HG02852 (cell line): ENCODE data around the gene SLC39A7.

Experiments used
- ATAC-seq: cut with Tn5 transposase; IDR thresholded peaks from one replicate; pipeline ENCODE4 v1.9.1; 2021; ENCODE audit warnings: mild to moderate bottlenecking, moderate library complexity; ENCODE audit not compliant: unreplicated experiment

Gene SLC39A7

GRCh38 chr6:33189164-33189563, 11.5 kb upstream of the SLC39A7 start:
- no peak for ATAC-seq

- no peak for ATAC-seq
These were observed 10.8 kb upstream of the SLC39A7 start for GRCh38 chr6:33189625-33190448.

DNA sequence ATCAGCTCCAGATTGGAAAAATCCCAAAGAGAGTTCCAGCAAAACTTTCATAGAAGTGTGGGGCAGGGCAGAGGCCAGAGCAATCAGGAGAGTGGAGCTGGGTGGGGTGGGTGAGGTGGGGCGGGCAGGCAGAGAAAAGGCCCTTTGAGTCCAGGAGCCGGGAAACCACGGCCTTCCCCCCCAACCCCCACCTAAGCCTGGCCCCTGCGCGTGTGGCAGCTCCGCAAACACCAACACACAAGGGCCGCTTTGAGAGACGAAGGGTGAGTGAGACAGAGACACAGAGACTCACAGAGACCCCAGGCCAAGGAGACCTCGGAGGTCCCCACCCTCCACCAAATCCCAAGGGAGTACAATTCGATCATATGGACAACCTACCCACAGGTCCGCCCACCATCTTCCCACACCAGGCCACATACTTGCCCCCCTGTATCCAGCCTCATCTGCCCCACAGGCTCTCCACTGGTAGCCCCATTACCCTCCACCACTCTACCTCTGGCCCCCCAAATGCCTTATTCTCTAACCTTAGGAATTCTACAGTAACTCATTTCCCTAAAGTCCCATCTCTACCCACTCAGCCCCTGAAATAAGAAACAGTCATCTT, 10.1 kb upstream of the SLC39A7 start:
- ATAC-seq = no peak

DNA sequence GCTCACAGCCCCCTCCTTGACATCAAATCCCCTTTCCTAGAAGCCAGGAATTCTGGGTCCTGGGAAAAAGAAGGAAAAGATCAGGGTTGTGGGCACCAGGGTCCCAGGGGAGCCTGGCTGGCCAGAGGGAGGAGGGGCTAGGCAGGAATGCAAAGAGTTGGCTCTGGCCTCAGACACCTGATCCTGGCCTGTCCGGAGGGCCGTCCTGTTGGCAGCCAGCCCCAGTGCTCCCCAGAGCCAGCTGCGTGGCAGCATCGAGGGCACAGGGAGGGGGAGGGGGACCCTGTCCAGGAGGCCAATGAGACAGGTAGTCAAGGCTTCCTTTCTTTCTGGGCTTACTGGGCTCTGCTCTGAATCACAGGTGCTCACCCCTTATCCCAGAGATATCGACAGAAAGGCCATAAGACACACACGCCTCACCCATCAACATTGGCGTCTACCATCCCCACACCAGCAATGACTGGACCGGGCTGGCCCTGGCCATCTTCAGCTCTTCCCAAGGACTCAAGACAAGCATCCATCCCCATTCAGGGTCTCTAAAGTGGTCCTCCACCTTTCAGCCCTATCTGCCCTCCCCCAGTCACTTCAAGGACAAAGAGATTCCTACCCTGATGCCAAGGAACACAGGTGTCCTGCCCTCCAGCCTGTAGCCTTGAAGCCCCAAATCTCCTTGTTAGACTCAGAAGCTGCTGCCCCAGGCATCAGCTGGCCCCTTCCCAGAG, 9.1 kb upstream of the SLC39A7 start:
- ATAC-seq = no peak

DNA sequence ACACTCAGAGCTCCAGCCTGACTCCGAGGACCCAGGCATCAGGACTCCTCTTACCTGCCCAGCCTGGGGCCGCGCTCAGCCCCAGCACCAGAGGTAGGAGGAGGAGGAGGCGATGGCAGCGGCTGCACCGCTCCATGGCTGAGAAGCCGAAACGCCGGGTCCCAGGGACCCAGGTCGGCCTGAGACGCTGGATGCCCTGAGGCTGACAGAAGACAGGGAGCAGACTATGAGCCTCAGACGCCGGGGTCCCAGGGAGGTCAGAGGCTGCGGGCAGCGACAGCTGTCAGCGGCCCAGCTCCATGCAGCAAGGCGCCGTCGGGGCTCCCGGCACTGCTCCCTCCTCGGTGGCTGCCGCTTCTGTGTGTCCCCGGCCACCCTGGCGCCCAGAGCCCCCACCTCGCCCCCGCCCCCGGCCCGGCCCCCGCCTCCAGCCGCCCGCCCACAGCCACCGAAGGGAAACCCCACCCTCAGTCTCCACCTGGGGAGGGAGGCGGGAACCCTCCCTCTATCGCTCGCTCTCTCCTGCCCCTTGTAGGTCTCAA, 8.5 kb upstream of the SLC39A7 start, which contains the start of gene COL11A2:
COL11A2 (minus strand) TSS at position 363 of the 542 bp plus-strand sequence; CDS start at position 136, 227 bp downstream.
- no peak for ATAC-seq

DNA sequence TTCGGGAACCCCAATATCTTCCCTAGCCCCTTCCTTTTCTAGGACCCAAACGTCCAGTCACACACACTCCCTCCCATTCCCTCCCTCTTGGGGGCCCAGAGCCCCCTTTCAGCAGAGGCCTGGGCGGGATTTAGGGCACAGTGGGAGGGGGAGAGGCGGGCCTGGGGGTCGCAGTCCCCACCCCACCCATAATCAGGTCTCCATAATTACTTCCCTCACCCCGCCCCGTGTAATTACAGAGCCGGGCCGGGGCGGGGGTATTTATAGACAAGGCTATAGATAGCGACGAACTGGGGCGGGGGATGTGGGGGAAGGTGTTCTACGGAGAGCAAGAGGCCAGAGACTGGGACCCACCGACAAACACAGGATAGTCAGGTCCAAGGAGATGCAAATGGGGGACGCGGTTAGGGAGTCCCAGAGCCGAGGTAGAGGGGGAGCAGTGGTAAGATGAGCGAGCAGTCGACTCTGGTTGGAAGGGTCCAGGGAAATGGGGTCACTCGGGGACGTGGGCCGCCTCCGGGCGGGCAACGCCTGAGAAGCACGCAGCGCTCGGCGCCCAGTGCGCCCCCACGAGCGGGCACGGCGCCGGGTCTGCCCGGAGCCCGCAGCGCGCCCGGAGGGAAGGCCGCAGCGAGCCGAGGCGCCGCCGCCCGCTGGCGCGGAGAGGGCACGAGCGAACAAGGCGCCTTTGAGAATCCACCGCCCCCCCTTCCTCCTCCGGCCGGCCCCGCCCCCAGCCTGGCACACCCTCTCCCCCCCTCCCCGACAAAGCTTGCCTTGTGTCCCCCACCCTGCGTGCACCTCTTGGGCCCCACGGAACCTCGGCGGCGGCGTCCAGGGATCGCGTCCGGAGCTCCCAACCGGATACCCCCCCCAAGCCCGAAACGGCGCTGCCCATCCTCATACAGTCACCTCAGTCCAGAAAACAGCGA, 7.7 kb upstream of the SLC39A7 start:
- no peak for ATAC-seq

DNA sequence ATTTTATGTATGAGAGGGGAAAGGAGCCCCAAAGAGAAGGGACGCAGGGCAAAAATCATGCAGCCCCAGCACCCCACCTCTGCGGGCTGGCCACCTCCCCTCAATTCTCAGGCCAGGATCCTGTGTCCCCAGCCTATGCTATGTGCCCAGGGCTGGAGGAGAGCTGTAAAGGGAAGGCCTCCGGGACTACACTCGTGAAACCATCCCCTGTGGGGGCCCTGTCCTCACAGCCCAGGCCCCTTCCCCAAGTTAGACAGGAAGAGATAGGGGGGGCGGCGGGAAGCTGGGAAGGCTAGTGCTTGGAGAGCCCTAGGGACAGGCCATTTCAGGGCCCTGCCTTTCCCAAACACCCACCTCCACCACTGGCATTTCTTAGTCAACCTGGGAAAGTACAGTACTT, 7.0 kb upstream of the SLC39A7 start:
- ATAC-seq = no peak

DNA sequence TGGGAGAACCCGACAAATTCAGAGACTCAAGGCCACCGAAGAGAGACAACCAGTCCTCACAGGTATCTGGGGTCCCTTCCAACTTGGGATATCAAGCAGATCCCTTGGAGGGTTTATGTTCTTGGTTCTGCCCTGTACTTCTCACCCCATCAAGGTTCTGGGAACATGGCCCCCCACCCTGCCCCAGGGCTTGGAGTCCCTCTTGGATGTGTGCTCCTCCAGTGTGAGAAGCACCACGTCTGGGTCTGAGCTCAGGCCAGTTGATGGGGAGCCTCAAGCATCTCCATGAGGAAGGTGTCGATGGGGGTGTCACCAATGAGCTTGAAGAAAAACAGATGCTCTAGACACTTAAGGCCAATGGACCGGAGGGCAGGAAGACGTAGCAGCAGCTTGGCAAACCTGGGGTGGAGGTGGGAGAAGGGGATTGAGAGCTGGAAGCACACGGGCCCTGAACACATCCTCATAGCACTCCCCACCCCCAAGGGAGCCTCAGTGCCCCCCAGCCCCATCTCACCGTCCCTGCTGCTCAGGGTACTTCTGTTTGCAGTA, 6.2 kb upstream of the SLC39A7 start:
- no peak for ATAC-seq

DNA sequence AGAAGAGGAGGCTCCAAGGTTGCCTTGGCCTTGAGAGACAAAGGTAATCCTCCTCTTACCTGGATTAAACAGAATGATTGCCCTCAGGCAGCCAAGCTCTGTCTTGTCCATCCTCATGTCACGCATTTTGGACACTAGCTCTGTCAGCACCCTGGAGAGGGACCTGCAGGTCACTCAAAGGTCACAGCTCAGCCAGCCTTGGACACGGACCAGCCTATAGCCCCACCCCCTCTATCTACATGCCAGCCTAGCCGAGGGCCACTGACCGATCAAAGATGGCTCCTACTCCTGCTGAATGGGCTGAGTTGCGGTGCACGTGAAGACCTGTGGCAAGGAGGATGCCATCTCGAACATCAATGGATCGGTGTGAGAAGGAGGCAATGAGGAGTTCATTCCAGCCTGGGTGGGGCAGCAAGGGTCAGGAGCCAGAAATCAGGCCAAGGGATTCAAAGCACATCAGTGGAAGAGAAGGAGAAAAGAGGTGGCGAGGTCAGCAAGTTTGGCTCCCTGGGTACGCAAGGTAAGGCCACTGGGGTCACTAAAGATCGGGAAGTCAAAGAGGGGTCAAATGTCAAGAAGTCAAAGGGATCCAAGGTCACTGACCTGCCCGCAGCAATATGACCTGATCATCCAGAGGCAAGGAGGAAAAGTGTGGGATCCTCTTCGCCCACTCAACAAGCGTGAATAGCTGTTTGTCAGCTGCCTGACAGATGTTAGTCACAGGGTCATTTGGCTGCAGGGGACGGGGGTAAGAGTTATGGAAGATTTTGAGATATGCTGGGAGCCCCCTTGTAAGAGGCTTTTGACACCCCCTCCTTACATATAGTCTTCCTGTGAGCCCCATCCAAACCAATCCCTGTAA, 5.1 kb upstream of the SLC39A7 start:
- ATAC-seq = no peak

GRCh38 chr6:33197431-33198048, 3.1 kb upstream of the SLC39A7 start:
- no peak for ATAC-seq

DNA sequence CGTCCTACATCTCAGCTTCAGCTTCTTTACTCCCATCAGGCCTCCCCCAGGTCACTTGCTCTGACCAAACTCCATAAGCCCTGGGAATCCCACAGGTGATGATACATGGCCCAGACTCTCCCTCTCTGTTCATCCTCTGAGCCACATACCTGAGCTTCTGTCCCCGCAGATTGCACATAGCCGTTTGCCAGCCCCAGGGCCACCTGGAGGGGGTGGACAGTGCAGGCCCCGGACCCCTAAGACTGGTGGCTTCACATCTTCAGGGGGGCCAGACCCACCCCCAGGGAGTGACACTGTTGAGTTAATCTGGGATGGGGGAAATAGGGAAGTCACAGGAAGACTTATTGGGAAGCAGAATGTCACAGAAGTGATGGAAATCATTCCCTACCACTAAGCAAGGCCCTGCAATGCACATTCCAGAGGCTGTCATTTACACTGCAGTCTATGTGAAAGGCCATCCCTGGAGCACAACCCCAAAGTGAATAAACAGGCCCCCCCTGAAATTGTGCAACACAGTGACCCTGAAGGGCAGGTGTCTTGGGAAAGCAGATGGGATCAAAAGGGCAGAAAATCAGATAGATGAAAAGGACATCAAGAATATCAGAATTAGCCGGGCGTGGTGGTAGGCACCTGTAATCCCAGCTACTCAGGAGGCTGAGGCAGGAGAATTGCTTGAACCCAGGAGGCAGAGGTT, 2.4 kb upstream of the SLC39A7 start:
- no peak for ATAC-seq

DNA sequence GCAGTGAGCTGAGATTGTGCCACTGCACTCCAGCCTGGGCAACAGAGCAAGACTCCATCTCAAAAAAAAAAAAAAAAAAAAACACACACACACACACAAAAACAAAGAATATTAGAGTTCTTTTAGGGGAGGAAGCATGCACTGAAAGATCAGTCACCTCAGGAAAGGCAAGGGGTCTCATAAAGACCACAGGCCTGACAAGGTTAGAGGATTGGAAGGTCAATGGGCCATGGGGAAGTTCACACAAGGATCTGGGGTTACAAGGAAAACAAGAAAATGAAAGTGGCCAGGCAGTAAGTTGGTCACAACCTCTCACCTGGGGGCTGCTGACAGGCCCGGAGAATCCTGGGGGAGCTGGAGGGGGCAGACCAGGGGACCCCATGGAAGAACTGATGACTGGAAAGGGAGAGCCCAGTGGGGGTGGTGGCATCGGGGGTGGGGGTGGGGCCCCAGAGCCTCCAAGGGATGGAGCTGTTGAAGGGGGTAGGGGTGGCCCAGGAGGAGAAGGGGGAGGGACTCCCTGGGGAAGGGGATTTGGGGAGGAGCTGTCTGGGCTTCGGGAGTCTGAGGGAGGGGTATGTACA, 1.7 kb upstream of the SLC39A7 start:
- no peak for ATAC-seq

GRCh38 chr6:33199687-33200218, 914 bp upstream of the SLC39A7 start:
- ATAC-seq = peak; percentile 13

- no peak for ATAC-seq
These were observed 479 bp downstream of the SLC39A7 start for GRCh38 chr6:33201147-33201545.

DNA sequence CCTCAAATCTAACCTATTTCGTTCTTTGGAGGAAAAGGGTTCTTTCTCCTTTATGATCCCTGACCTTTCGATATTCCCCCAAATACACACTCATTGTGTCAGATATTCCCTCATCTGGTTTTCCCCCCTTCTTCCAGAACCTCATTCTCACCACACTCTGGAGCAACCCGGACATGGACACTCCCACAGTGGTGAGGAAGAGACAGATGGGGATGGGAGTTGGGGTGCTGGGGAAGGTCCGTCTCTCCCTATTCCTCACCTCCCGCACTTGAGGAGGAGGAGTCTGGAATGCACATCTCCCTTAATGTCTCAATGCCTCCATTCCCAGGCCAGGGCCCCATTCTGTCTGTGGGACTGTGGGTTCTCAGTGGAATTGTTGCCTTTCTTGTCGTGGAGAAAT, 1.3 kb downstream of the SLC39A7 start:
- no peak for ATAC-seq

GRCh38 chr6:33202799-33203198, 2.1 kb downstream of the SLC39A7 start:
- ATAC-seq = no peak

DNA sequence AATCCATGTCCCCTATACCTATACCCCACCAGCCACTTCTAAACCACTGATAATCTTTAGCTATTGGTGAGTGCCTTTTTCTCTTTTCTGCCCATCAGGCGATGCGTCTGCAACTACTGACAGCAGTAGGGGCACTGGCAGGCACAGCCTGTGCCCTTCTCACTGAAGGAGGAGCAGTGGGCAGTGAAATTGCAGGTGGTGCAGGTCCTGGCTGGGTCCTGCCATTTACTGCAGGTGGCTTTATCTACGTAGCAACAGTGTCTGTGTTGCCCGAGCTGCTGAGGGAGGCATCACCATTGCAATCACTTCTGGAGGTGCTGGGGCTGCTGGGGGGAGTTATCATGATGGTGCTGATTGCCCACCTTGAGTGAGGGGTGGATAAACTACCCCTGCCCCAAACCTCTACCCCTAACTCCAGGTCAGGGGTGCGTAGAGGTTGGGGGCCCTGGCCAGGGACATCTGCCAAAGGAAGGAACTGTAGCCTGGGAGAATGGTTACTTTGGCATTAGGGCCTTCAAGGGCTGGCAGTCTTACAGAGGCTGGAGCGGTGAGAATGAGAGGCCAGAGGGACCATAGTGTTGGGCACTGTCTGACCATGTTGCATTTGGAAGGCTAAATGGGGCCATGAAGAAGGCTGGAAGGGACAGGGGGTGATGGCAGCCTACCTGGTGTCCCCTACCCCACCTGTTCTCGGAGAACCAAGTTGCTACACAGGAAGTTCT, 2.9 kb downstream of the SLC39A7 start:
- ATAC-seq = no peak
